Smooth muscle cell (in vitro differentiated cells): ENCODE results near the gene ENOX2. TPM values are rescaled to one million over a fixed set of nuclear protein-coding genes. Genes with fewer than 3 reads are reported as not detected.

Experiments used
- DNase-seq: peaks from one replicate; lab custom pipeline; 2025; ENCODE audit not compliant: unreplicated experiment; lab: John Stamatoyannopoulos, UW
- H2AFZ ChIP-seq: fragments of 200-600 bp; sonication (generic); 2 replicates; pipeline ENCODE4 v1.6.0; 2016; ENCODE audit warnings: antibody characterized with exemption, low read depth, mild to moderate bottlenecking
- H3F3A ChIP-seq: fragments of 200-600 bp; sonication (generic); 2 replicates; pipeline ENCODE4 v1.6.0; 2017; ENCODE audit warnings: antibody characterized with exemption, low read depth
- H3K27ac ChIP-seq: fragments of 200-600 bp; sonication (generic); 2 replicates; pipeline ENCODE4 v1.5.1; 2016; ENCODE audit warnings: low read depth, mild to moderate bottlenecking
- H3K27me3 ChIP-seq: fragments of 200-600 bp; sonication (generic); 2 replicates; pipeline ENCODE4 v1.6.1; 2016; ENCODE audit warnings: low read depth, mild to moderate bottlenecking
- H3K36me3 ChIP-seq: fragments of 200-600 bp; sonication (generic); 2 replicates; pipeline ENCODE4 v1.5.1; 2016; ENCODE audit warnings: low read depth
- H3K4me1 ChIP-seq: fragments of 200-600 bp; sonication (generic); 2 replicates; pipeline ENCODE4 v1.5.1; 2016; ENCODE audit warnings: low read depth
- H3K4me2 ChIP-seq: fragments of 200-600 bp; sonication (generic); 2 replicates; pipeline ENCODE4 v1.6.0; 2016; ENCODE audit warnings: mild to moderate bottlenecking
- H3K4me3 ChIP-seq: fragments of 200-600 bp; sonication (generic); 2 replicates; pipeline ENCODE4 v1.5.1; 2016; ENCODE audit warnings: mild to moderate bottlenecking
- H3K79me2 ChIP-seq: fragments of 200-600 bp; sonication (generic); 2 replicates; pipeline ENCODE4 v1.6.0; 2016; ENCODE audit warnings: low read depth, mild to moderate bottlenecking
- H3K9ac ChIP-seq: fragments of 200-600 bp; sonication (generic); 2 replicates; pipeline ENCODE4 v1.6.0; 2016; ENCODE audit warnings: low read depth
- H3K9me3 ChIP-seq: fragments of 200-600 bp; sonication (generic); replicated peaks from 2 replicates; pipeline ENCODE4 v1.5.1; 2016; ENCODE audit warnings: low read depth
- H4K20me1 ChIP-seq: fragments of 200-600 bp; sonication (generic); 2 replicates; pipeline ENCODE4 v1.6.0; 2016; ENCODE audit warnings: low read depth
- WGBS: methylation state at CpG from one replicate; pipeline ENCODE4 v1.1.7; 2016; ENCODE audit warnings: low lambda C conversion rate; 5-methylcytosine and 5-hydroxymethylcytosine counted together
- polyA plus RNA-seq: library from polyadenylated mRNA; unstranded; fragments of >200 nt; fragmentation: Nextera tagmentation; extraction: Ambion mirVana; gene quantifications from 2 replicates; pipeline ENCODE4 v1.2.1, GENCODE V29; 2016
- total RNA-seq: library from RNA; depleted of rRNA; stranded (reverse); fragments of >200 nt; gene quantifications from 2 replicates; pipeline ENCODE4 v1.2.3, GENCODE V29; 2014
- TF ChIP-seq, protein P1 (sequence below): fragments of 200-600 bp; sonication (generic); IDR thresholded peaks from 2 replicates; pipeline ENCODE4 v1.5.1; 2017; ENCODE audit warnings: borderline replicate concordance, mild to moderate bottlenecking, antibody characterized with exemption; ENCODE audit not compliant: insufficient read depth, poor library complexity, severe bottlenecking

The ENOX2 gene
- total and polyA plus RNA-seq, 2 experiments from 2014 or later = 7.0 to 11.2 TPM

GRCh38 chrX:130846746-130847145 is 56.3 kb downstream of the ENOX2 start:
- H3K4me3 ChIP-seq = no peak overlapping the region
- H3K36me3 ChIP-seq = no peaks in the 10 kb centered on the region
- no peaks in the 10 kb centered on the region for H3K27me3 ChIP-seq
- no peak overlapping the region for H3K4me2 ChIP-seq
- H3K9me3 ChIP-seq = no peaks in the 10 kb centered on the region
- TF ChIP-seq, protein P1, sequence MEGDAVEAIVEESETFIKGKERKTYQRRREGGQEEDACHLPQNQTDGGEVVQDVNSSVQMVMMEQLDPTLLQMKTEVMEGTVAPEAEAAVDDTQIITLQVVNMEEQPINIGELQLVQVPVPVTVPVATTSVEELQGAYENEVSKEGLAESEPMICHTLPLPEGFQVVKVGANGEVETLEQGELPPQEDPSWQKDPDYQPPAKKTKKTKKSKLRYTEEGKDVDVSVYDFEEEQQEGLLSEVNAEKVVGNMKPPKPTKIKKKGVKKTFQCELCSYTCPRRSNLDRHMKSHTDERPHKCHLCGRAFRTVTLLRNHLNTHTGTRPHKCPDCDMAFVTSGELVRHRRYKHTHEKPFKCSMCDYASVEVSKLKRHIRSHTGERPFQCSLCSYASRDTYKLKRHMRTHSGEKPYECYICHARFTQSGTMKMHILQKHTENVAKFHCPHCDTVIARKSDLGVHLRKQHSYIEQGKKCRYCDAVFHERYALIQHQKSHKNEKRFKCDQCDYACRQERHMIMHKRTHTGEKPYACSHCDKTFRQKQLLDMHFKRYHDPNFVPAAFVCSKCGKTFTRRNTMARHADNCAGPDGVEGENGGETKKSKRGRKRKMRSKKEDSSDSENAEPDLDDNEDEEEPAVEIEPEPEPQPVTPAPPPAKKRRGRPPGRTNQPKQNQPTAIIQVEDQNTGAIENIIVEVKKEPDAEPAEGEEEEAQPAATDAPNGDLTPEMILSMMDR = no peak
- H3K79me2 ChIP-seq = no peaks in the 10 kb centered on the region
- no peak overlapping the region for H3K9ac ChIP-seq
- H3K4me1 ChIP-seq = no peaks in the 10 kb centered on the region
- no peak for DNase-seq
- no peak overlapping the region for H3K27ac ChIP-seq
- no peaks in the 10 kb centered on the region for H4K20me1 ChIP-seq
- H2AFZ ChIP-seq = no peak overlapping the region
- WGBS = 82% methylated on average over 2 of the region's 2 CpGs
- H3F3A ChIP-seq = no peaks in the 10 kb centered on the region

- TF ChIP-seq, protein P1 = no peak
- no peak overlapping the region for H3K4me2 ChIP-seq
- no peak overlapping the region for H2AFZ ChIP-seq
- 83% methylated on average over 3 of the region's 3 CpGs for WGBS
- H3F3A ChIP-seq = no peaks in the 10 kb centered on the region
- DNase-seq = no peak
- H3K9ac ChIP-seq = no peak overlapping the region
- H3K79me2 ChIP-seq = no peaks in the 10 kb centered on the region
- no peaks in the 10 kb centered on the region for H3K36me3 ChIP-seq
- H3K27me3 ChIP-seq = no peaks in the 10 kb centered on the region
- H3K4me3 ChIP-seq = no peak overlapping the region
- no peak overlapping the region for H3K27ac ChIP-seq
- H4K20me1 ChIP-seq = no peaks in the 10 kb centered on the region
- H3K4me1 ChIP-seq = no peaks in the 10 kb centered on the region
- no peaks in the 10 kb centered on the region for H3K9me3 ChIP-seq
Observed at GRCh38 chrX:130841776-130842175, 61.2 kb downstream of the ENOX2 start.

DNA sequence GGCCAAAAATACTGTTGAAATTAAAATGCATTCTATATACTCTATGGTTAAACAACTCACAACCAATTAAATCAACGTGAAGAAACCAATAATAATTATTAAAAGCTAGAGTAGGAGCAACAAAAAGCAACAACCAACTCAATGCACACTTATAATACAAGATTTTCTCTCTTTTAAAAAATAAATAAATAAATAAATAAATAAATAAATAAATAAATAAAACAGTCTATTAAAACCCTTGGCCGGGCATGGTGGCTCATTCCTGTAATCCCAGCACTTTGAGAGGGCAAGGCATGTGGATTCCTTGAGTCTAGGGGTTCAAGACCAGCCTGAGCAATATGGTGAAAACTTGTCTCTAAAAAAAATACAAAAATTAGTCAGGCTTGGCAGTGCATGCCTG is 62.7 kb downstream of the ENOX2 start:
- no peak overlapping the region for H2AFZ ChIP-seq
- H3K27me3 ChIP-seq = no peaks in the 10 kb centered on the region
- TF ChIP-seq, protein P1 = no peak
- H3K4me1 ChIP-seq = no peaks in the 10 kb centered on the region
- no peaks in the 10 kb centered on the region for H4K20me1 ChIP-seq
- H3K79me2 ChIP-seq = no peaks in the 10 kb centered on the region
- H3K9me3 ChIP-seq = no peaks in the 10 kb centered on the region
- H3K4me3 ChIP-seq = no peak overlapping the region
- H3K4me2 ChIP-seq = no peak overlapping the region
- H3K36me3 ChIP-seq = no peaks in the 10 kb centered on the region
- no peak overlapping the region for H3K9ac ChIP-seq
- H3F3A ChIP-seq = no peaks in the 10 kb centered on the region
- WGBS = 64% methylated on average over 2 of the region's 2 CpGs
- DNase-seq = no peak
- no peak overlapping the region for H3K27ac ChIP-seq

DNA sequence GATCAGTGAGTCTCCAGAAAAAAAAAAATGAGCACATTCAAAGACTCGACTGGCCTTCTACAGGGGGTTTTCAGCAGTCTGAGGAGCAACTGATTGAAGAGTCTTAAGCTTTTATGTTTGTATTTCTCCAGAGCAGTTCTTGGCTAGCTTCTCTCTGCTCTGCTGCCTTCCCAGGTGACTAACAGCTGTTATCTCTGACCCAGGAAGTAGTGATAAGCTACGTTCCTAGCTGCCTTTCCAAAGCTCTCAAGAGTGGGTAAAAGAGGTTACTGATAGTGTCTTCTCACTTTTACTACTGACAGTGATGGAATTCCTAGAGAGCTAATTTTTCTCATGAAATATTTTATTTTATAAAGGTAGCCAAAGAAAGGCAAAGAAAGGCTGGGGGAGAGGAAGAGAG is 66.6 kb downstream of the ENOX2 start:
- no peaks in the 10 kb centered on the region for H3K27me3 ChIP-seq
- H3K4me1 ChIP-seq = no peaks in the 10 kb centered on the region
- H3K4me3 ChIP-seq = no peak overlapping the region
- no peak overlapping the region for H3K27ac ChIP-seq
- H2AFZ ChIP-seq = no peak overlapping the region
- H4K20me1 ChIP-seq = no peaks in the 10 kb centered on the region
- H3K79me2 ChIP-seq = no peaks in the 10 kb centered on the region
- no peak overlapping the region for H3K9ac ChIP-seq
- WGBS = 24% methylated on average over 2 of the region's 2 CpGs
- DNase-seq = no peak
- no peaks in the 10 kb centered on the region for H3K9me3 ChIP-seq
- H3K36me3 ChIP-seq = no peaks in the 10 kb centered on the region
- no peaks in the 10 kb centered on the region for H3F3A ChIP-seq
- H3K4me2 ChIP-seq = no peak overlapping the region
- TF ChIP-seq, protein P1 = no peak
